ENCODE measurements around the gene C3orf20.

Gene C3orf20

GRCh38 chr3:14775011-14775410, 100.1 kb downstream of the C3orf20 start:
- peak; percentile 6 for DNase-seq
- Mint-ChIP-seq H3K36me3 (ENCODE audit: low read depth) (no peaks in the 10 kb centered on the region), H3K27ac (no peak overlapping the region), H3K4me3 (no peak overlapping the region), H3K9me3 (peaks cover 12% of the 10 kb centered on the region), H3K4me1 (ENCODE audit: low read depth) (no peaks in the 10 kb centered on the region), H3K27me3 (peaks cover 3% of the 10 kb centered on the region)

DNA sequence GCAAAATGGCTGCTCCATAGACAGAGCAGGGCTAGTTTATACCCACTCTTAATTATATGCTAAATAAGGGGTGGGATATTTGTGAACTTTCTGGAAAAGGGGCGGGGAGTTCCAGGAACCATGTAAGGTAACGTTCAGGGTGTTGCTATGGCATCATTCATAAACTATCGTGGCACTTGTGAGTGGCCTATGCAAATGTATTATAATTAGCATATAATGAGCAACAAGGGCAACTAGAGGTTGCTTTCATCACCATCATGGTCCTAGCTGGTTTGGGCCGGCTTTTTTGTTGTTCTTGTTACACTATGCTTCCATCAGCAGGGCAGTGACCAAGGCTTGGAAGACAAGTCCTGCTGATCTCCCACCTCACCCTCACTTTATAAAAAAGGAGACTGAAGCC, 100.6 kb downstream of the C3orf20 start:
- no peak overlapping the region for H3K4me3 Mint-ChIP-seq
- H3K4me1 Mint-ChIP-seq (ENCODE audit: low read depth), result no peaks in the 10 kb centered on the region
- DNase-seq, result no peak
- H3K27me3 Mint-ChIP-seq, result peaks cover 3% of the 10 kb centered on the region
- H3K27ac Mint-ChIP-seq, result no peak overlapping the region
- no peaks in the 10 kb centered on the region for H3K36me3 Mint-ChIP-seq (ENCODE audit: low read depth)
- H3K9me3 Mint-ChIP-seq, result peaks cover 12% of the 10 kb centered on the region

DNA sequence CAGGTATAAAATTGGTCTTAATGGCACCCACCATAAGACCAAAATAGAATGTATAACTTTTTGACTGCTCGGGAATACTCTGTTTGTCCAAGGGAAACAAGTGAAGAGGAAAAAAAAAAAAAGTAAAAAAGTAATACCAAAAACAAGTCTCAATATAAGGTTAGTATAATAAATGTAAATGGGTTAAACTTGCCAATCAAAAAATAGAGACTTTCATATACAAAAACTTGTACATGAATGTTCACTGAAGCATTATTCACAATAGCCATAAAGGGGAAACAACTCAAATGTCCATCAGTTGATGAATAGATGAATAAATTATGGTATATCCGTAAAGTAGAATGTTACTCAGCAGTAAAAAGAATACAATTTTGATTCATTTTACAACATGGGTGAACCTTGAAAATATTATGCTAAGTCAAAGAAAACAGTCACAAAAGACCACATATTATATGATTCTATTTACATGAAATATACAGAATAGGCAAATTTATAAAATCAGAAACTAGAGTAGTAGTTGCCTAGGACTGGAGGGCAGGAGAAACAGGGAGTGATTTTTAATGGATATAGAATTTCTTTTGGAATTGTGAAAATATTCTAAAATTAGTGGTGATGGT, 104.2 kb downstream of the C3orf20 start:
- DNase-seq, result no peak
- H3K4me1 Mint-ChIP-seq (ENCODE audit: low read depth), result no peaks in the 10 kb centered on the region
- H3K27ac Mint-ChIP-seq, result no peak overlapping the region
- peaks cover 12% of the 10 kb centered on the region for H3K9me3 Mint-ChIP-seq
- peaks cover 7% of the 10 kb centered on the region for H3K27me3 Mint-ChIP-seq
- no peak overlapping the region for H3K4me3 Mint-ChIP-seq
- H3K36me3 Mint-ChIP-seq (ENCODE audit: low read depth), result no peaks in the 10 kb centered on the region

DNA sequence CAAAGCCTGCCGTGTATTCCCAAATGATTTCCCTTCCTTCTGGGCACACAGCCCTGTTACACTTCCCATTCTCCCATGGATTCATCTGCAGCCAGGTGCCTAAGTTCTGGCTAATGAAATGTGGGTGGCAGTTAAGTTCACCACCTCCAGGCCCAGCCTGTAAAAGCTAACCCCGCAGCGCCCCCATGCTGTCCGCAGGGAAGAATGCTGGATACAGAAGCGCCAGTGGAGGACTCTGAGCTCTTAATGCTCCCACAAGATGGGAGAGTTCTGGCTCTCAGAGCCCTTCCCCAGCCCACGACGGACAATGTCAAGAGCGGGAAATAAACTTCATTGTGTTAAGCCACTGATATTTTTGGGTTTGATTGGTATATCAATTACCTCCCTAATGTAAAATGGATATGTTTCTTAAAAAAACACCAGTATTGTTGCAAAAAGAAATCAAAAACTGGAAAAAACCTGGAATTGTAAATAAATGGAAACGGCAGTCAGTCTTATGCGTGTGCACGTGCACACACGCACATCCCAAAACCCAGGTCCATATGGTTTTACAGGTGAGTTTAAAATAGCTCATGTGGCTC, 106.1 kb downstream of the C3orf20 start:
- Mint-ChIP-seq H3K36me3 (ENCODE audit: low read depth) (no peaks in the 10 kb centered on the region), H3K27ac (no peak overlapping the region), H3K4me1 (ENCODE audit: low read depth) (no peaks in the 10 kb centered on the region), H3K9me3 (peaks cover 12% of the 10 kb centered on the region), H3K27me3 (peaks cover 11% of the 10 kb centered on the region), H3K4me3 (no peak overlapping the region)
- no peak for DNase-seq

- no peaks in the 10 kb centered on the region for H3K36me3 Mint-ChIP-seq (ENCODE audit: low read depth)
- H3K27ac Mint-ChIP-seq, result no peak overlapping the region
- peaks cover 26% of the 10 kb centered on the region for H3K27me3 Mint-ChIP-seq
- H3K4me3 Mint-ChIP-seq, result no peak overlapping the region
- H3K4me1 Mint-ChIP-seq (ENCODE audit: low read depth), result no peaks in the 10 kb centered on the region
- no peak for DNase-seq
- peaks cover 11% of the 10 kb centered on the region for H3K9me3 Mint-ChIP-seq
Measured at GRCh38 chr3:14783480-14784086, 108.6 kb downstream of the C3orf20 start.

- no peaks in the 10 kb centered on the region for H3K36me3 Mint-ChIP-seq (ENCODE audit: low read depth)
- H3K27me3 Mint-ChIP-seq, result peaks cover 26% of the 10 kb centered on the region
- no peak overlapping the region for H3K27ac Mint-ChIP-seq
- no peaks in the 10 kb centered on the region for H3K4me1 Mint-ChIP-seq (ENCODE audit: low read depth)
- no peak overlapping the region for H3K4me3 Mint-ChIP-seq
- peaks cover 5% of the 10 kb centered on the region for H3K9me3 Mint-ChIP-seq
- no peak for DNase-seq
Measured at GRCh38 chr3:14784087-14784681, 109.2 kb downstream of the C3orf20 start.

- Mint-ChIP-seq H3K36me3 (ENCODE audit: low read depth) (no peaks in the 10 kb centered on the region), H3K4me3 (no peak overlapping the region), H3K27ac (no peak overlapping the region), H3K9me3 (no peaks in the 10 kb centered on the region), H3K27me3 (peaks cover 29% of the 10 kb centered on the region), H3K4me1 (ENCODE audit: low read depth) (no peaks in the 10 kb centered on the region)
- no peak for DNase-seq
Measured at GRCh38 chr3:14785207-14786155, 110.5 kb downstream of the C3orf20 start.

- no peak overlapping the region for H3K27ac Mint-ChIP-seq
- H3K36me3 Mint-ChIP-seq (ENCODE audit: low read depth), result no peaks in the 10 kb centered on the region
- no peak for DNase-seq
- H3K9me3 Mint-ChIP-seq, result no peaks in the 10 kb centered on the region
- H3K27me3 Mint-ChIP-seq, result peaks cover 33% of the 10 kb centered on the region
- no peaks in the 10 kb centered on the region for H3K4me1 Mint-ChIP-seq (ENCODE audit: low read depth)
- H3K4me3 Mint-ChIP-seq, result no peak overlapping the region
Measured at GRCh38 chr3:14786369-14786768, 111.4 kb downstream of the C3orf20 start.

- Mint-ChIP-seq H3K4me1 (ENCODE audit: low read depth) (no peaks in the 10 kb centered on the region), H3K27ac (no peak overlapping the region), H3K9me3 (no peaks in the 10 kb centered on the region), H3K27me3 (peaks cover 36% of the 10 kb centered on the region), H3K36me3 (ENCODE audit: low read depth) (no peaks in the 10 kb centered on the region), H3K4me3 (no peak overlapping the region)
- DNase-seq, result no peak
Measured at GRCh38 chr3:14787630-14788029, 112.7 kb downstream of the C3orf20 start.

- Mint-ChIP-seq H3K27me3 (peaks cover 38% of the 10 kb centered on the region), H3K4me3 (no peak overlapping the region), H3K9me3 (no peaks in the 10 kb centered on the region), H3K27ac (no peak overlapping the region), H3K36me3 (ENCODE audit: low read depth) (no peaks in the 10 kb centered on the region), H3K4me1 (ENCODE audit: low read depth) (no peaks in the 10 kb centered on the region)
- no peak for DNase-seq
Measured at GRCh38 chr3:14788644-14789043, 113.7 kb downstream of the C3orf20 start.

- H3K9me3 Mint-ChIP-seq, result no peaks in the 10 kb centered on the region
- H3K4me1 Mint-ChIP-seq (ENCODE audit: low read depth), result no peaks in the 10 kb centered on the region
- no peak overlapping the region for H3K4me3 Mint-ChIP-seq
- no peak overlapping the region for H3K27ac Mint-ChIP-seq
- DNase-seq, result no peak
- H3K36me3 Mint-ChIP-seq (ENCODE audit: low read depth), result no peaks in the 10 kb centered on the region
- peaks cover 38% of the 10 kb centered on the region for H3K27me3 Mint-ChIP-seq
Measured at GRCh38 chr3:14789221-14789620, 114.3 kb downstream of the C3orf20 start.

DNA sequence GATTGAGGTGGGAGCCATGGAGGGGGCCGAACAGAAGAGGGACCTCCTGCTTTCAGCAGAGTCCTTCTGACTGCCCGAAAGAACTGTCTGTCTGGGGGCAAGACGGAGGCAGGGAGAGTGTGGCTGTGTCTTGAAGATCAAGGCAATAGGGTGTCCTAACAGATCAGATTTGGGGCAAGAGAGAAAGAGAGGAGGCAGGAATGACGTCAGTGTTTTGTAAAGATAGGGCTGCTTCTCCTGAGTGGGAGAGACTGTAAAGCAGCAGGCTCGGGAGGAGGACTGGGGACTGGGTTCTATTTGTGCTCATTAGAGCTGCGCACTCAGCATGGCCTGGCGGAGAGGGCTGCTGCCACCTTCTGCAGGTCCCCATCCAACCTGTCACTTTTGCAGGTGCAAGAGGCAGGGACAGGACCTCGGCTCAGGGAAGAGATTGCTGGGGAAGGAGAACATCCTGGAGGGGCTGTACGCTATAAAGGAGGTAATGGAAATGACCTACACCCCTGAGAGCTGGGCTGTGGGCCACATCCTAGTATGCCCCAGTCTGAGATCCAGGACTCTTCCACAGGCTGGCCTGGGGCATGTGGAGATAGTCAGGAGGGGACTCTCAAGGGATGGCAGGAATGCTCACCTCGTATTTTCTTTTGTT, 114.8 kb downstream of the C3orf20 start:
- H3K27ac Mint-ChIP-seq, result no peak overlapping the region
- peaks cover 38% of the 10 kb centered on the region for H3K27me3 Mint-ChIP-seq
- H3K4me3 Mint-ChIP-seq, result no peak overlapping the region
- no peaks in the 10 kb centered on the region for H3K4me1 Mint-ChIP-seq (ENCODE audit: low read depth)
- no peaks in the 10 kb centered on the region for H3K36me3 Mint-ChIP-seq (ENCODE audit: low read depth)
- DNase-seq, result no peak
- H3K9me3 Mint-ChIP-seq, result no peaks in the 10 kb centered on the region

- peak; percentile 50 for DNase-seq
- peaks cover 32% of the 10 kb centered on the region for H3K27me3 Mint-ChIP-seq
Measured at GRCh38 chr3:14791343-14791945, 116.5 kb downstream of the C3orf20 start.

More at GRCh38 chr3:14791343-14791945, 116.5 kb downstream of the C3orf20 start:
- Mint-ChIP-seq H3K4me1 (ENCODE audit: low read depth) (no peaks in the 10 kb centered on the region), H3K9me3 (no peaks in the 10 kb centered on the region), H3K4me3 (no peak overlapping the region), H3K27ac (no peak overlapping the region), H3K36me3 (ENCODE audit: low read depth) (no peaks in the 10 kb centered on the region)

Measured in activated T-cell treated with anti-CD3 and anti-CD28 coated beads, Interleukin-2, amount 50 U/mL, for 24 hours (primary cell).